Stomach (tissue), 4 donors: ENCODE results near the gene VRK3.

Source experiments
- EP300 ChIP-seq: sonication (generic); formaldehyde crosslinking; IDR thresholded peaks from one replicate; pipeline ENCODE4 v1.6.1; 2017; ENCODE audit warnings: antibody characterized with exemption
- POLR2A ChIP-seq, 4 donors: fragments of 450-650 bp; IDR thresholded peaks; one replicate each; pipeline ENCODE4 v1.6.1; 2016; ENCODE audit warnings: antibody characterized with exemption in 4 of 4, control low read depth in 2 of 4, mild to moderate bottlenecking in 1 of 4, moderate library complexity in 1 of 4
- POLR2AphosphoS5 ChIP-seq, 3 donors: sonication (generic); formaldehyde crosslinking; IDR thresholded peaks; one replicate each; pipeline ENCODE4 v1.6.1; 2016; ENCODE audit warnings: antibody characterized with exemption in 3 of 3
- TF ChIP-seq, protein P1 (sequence below), 7 experiments: fragments of 450-650 bp in 4 of 7; fragments of 200-600 bp in 3 of 7; sonication (generic) in 3 of 7; IDR thresholded peaks; one replicate each; pipeline ENCODE4 v1.5.1; 2016 to 2019; ENCODE audit warnings: antibody characterized with exemption in 7 of 7, control low read depth in 2 of 7, mild to moderate bottlenecking in 1 of 7

- TF ChIP-seq, protein P1, sequence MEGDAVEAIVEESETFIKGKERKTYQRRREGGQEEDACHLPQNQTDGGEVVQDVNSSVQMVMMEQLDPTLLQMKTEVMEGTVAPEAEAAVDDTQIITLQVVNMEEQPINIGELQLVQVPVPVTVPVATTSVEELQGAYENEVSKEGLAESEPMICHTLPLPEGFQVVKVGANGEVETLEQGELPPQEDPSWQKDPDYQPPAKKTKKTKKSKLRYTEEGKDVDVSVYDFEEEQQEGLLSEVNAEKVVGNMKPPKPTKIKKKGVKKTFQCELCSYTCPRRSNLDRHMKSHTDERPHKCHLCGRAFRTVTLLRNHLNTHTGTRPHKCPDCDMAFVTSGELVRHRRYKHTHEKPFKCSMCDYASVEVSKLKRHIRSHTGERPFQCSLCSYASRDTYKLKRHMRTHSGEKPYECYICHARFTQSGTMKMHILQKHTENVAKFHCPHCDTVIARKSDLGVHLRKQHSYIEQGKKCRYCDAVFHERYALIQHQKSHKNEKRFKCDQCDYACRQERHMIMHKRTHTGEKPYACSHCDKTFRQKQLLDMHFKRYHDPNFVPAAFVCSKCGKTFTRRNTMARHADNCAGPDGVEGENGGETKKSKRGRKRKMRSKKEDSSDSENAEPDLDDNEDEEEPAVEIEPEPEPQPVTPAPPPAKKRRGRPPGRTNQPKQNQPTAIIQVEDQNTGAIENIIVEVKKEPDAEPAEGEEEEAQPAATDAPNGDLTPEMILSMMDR (IDR thresholded peaks at IDR 0.05) = no peak
- TF ChIP-seq POLR2A (IDR thresholded peaks at IDR 0.05) = no peak
- TF ChIP-seq EP300 = no peak
- TF ChIP-seq POLR2AphosphoS5 (IDR thresholded peaks at IDR 0.05) = no peak
These were observed 53.2 kb downstream of the VRK3 start for GRCh38 chr19:49971991-49972411.
